Vagina (tissue), 2 donors: ENCODE results near the gene RGS9BP.

ENCODE experiments used
- POLR2A ChIP-seq, 2 donors: fragments of 450-650 bp; IDR thresholded peaks; one replicate each; pipeline ENCODE4 v1.6.1; 2017; ENCODE audit warnings: antibody characterized with exemption in 2 of 2, mild to moderate bottlenecking in 2 of 2, moderate library complexity in 2 of 2
- TF ChIP-seq, protein P1 (sequence below), 3 experiments: fragments of 450-650 bp in 2 of 3; fragments of 200-600 bp in 1 of 3; sonication (generic) in 1 of 3; IDR thresholded peaks; one replicate each; pipeline ENCODE4 v1.5.1; 2017 to 2019; ENCODE audit warnings: antibody characterized with exemption in 3 of 3, mild to moderate bottlenecking in 2 of 3, moderate library complexity in 2 of 3

- TF ChIP-seq, protein P1, sequence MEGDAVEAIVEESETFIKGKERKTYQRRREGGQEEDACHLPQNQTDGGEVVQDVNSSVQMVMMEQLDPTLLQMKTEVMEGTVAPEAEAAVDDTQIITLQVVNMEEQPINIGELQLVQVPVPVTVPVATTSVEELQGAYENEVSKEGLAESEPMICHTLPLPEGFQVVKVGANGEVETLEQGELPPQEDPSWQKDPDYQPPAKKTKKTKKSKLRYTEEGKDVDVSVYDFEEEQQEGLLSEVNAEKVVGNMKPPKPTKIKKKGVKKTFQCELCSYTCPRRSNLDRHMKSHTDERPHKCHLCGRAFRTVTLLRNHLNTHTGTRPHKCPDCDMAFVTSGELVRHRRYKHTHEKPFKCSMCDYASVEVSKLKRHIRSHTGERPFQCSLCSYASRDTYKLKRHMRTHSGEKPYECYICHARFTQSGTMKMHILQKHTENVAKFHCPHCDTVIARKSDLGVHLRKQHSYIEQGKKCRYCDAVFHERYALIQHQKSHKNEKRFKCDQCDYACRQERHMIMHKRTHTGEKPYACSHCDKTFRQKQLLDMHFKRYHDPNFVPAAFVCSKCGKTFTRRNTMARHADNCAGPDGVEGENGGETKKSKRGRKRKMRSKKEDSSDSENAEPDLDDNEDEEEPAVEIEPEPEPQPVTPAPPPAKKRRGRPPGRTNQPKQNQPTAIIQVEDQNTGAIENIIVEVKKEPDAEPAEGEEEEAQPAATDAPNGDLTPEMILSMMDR (IDR thresholded peaks at IDR 0.05), result no peak
- TF ChIP-seq POLR2A (IDR thresholded peaks at IDR 0.05), result no peak
These were observed 32.9 kb upstream of the RGS9BP start for GRCh38 chr19:32642771-32643170.
